K562 (cell line): ENCODE measurements around the gene PRXL2B. TPM values are rescaled to one million over a fixed set of nuclear protein-coding genes. Genes with fewer than 3 reads are reported as not detected.

Experiments used
- DEAF1 ChIP-seq: fragments of 450-650 bp; formaldehyde crosslinking; IDR thresholded peaks from 2 replicates; pipeline ENCODE4 v1.4.0; 2020; ENCODE audit warnings: mild to moderate bottlenecking, moderate library complexity
- NONO ChIP-seq, 2 experiments: fragments of 200-400 bp in 1 of 2; fragments of 450-650 bp in 1 of 2; formaldehyde crosslinking in 1 of 2; IDR thresholded peaks; 2 replicates each; pipeline ENCODE4 v1.6.1; 2017; ENCODE audit warnings: low read depth in 2 of 2, mild to moderate bottlenecking in 2 of 2, moderate library complexity in 2 of 2, low read length in 1 of 2
- SAP30 ChIP-seq: fragments of 200-600 bp; sonication (generic); IDR thresholded peaks from 2 replicates; pipeline ENCODE4 v1.6.1; 2012; ENCODE audit warnings: borderline replicate concordance, low read depth, mild to moderate bottlenecking, moderate library complexity, low read length, control low read depth, inconsistent platforms; ENCODE audit not compliant: insufficient read depth, poor library complexity, severe bottlenecking
- SIN3A ChIP-seq, 2 experiments: fragments of 150-350 bp in 1 of 2; IDR thresholded peaks; 2 replicates each; pipeline ENCODE4 v1.6.1; 2011 to 2016; ENCODE audit warnings: borderline replicate concordance in 2 of 2, low read depth in 2 of 2, low read length in 2 of 2, mild to moderate bottlenecking in 2 of 2, moderate library complexity in 2 of 2; ENCODE audit not compliant: control insufficient read depth in 1 of 2
- polyA plus RNA-seq, 8 experiments: library from polyadenylated mRNA; depleted of rRNA in 4 of 8; stranded (reverse) in 5 of 8; unstranded in 3 of 8; fragments of >200 nt; fragmentation: Nextera tagmentation in 2 of 8; fragmentation: Illumina TruSeq in 1 of 8; extraction: Ambion mirVana in 2 of 8; extraction: Trizol in 1 of 8; gene quantifications; 2 replicates each; pipeline versions ENCODE4 v1.2.1 to v1.2.3, GENCODE V29; 2011 to 2014; ENCODE audit warnings: inconsistent platforms in 1 of 8, missing spikeins in 1 of 8
- total RNA-seq, 7 experiments: library from RNA; depleted of rRNA in 6 of 7; stranded (reverse); fragments of >200 nt in 6 of 7; fragmentation: Illumina TruSeq in 2 of 7; extraction: Trizol in 2 of 7; gene quantifications; 2 replicates each; pipeline versions ENCODE4 v1.2.1 to v1.2.3, GENCODE V29; 2011 to 2021; ENCODE audit warnings: low replicate concordance in 1 of 7
- TF ChIP-seq, protein P1 (sequence below): fragments of 450-650 bp; formaldehyde crosslinking; IDR thresholded peaks from 2 replicates; pipeline ENCODE4 v1.4.0; 2020; ENCODE audit warnings: mild to moderate bottlenecking

The PRXL2B gene
- total and polyA plus RNA-seq, 9 of the 15 experiments (the other 6 are each of a cell fraction or from before 2014, with no cell fraction given), result 0.99 to 25.3 (median 11.8) TPM

DNA sequence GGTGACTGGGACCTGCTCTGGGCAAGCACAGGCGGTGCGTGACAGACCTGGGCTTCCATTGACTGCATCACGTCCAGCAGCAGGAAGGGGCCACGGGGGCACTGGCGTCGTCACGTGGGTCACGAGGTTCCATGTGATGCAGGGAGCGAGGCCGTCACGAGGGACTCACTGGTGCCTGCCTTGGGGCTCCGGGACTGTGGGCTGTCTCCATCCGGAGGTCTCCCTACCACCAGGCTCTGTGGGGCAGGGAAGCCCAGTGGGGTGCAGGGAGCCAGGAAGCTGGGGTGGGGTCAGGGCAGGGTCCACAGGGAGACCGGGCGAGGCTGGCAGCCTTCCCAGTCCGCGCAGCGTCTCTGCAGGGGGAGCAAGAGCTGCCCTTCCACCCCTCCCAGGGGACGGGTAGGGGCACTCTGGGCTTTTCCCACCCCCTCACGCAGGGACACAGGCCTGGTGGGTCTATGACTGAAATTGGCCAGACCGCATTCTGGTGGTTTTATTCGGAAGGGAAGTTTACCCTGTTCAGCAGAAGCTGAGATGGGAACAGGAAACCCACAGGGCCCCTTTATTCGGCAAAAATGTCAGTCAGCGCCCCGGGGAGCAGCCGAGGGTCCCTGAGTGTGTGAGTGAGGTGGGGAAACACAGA lies 30.8 kb upstream of the PRXL2B start (continued):
- TF ChIP-seq DEAF1 (CRISPR knock-in tag) (no peak), NONO (IDR thresholded peaks at IDR 0.05; ENCODE audit: low read depth in 2 of 2, low read length in 1 of 2) (no peak), SAP30 (no peak), SIN3A (IDR thresholded peaks at IDR 0.05; ENCODE audit: borderline replicate concordance in 2 of 2, control insufficient read depth in 1 of 2, low read depth in 2 of 2, low read length in 2 of 2) (no peak)
- TF ChIP-seq, protein P1, sequence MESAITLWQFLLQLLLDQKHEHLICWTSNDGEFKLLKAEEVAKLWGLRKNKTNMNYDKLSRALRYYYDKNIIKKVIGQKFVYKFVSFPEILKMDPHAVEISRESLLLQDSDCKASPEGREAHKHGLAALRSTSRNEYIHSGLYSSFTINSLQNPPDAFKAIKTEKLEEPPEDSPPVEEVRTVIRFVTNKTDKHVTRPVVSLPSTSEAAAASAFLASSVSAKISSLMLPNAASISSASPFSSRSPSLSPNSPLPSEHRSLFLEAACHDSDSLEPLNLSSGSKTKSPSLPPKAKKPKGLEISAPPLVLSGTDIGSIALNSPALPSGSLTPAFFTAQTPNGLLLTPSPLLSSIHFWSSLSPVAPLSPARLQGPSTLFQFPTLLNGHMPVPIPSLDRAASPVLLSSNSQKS (CRISPR knock-in tag), result no peak
- TF ChIP-seq, all 486 proteins: peak for 28
